ENCODE results near the gene MAP2K3.
"Not testable (repeated sequence)": the region's sequence is repeated elsewhere in the genome, so short reads cannot be mapped to it uniquely, and the experiment has no call there.

DNA sequence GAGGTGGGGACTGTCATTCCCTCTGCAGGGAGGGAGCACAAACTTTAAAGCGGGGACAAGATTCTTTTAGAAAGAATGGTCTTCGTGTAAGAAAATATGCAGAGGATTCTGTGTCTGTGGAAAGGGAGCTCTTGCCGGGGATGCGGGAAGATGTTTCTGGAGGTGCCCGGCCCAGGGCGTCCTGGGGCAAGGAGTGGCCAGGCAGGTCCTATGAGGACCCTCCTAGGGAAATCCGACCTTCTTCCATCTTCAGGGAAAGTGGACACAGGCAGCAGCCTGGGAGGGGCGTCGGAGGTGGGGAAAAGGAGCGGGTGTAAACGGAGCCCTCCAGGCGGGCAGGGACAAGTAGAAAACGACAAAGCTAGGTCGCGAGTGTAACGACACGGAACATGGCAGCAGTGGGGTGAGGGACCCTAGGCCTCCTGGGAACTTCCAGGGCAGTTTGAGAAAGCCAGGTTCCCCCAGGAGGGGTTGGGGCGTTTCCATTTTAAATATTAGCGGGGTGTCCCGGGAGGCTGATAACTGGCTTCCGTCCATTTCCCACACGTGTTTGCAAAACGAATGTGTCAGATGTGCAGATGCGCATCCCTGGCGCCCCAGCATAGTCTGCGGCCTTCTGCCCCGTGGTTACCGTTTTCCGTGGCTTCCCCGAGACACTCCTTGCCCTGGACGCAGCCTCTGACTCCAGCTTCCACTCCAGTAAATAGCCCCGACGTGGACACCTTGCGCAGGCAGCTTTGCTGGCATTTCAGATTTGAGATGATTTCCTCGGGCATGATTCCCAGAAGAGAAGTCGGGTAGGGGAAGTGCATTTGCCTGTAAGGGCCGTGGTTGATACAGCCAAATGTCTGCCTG, 39.0 kb downstream of the MAP2K3 start:
- TF ChIP-seq EZH2 (IDR thresholded peaks at IDR 0.05; ENCODE audit: insufficient read depth, poor library complexity, severe bottlenecking); EZH2phosphoT487 (IDR thresholded peaks at IDR 0.05; ENCODE audit: insufficient read depth, low read depth): not testable (repeated sequence)

Measured in GM23248 (cell line).